ENCODE results near the gene WNT3A. TPM values are rescaled to one million over a fixed set of nuclear protein-coding genes. Genes with fewer than 3 reads are reported as not detected.

Gene WNT3A
- total RNA-seq, 2 experiments from 2014 or later, result 0.08 to 0.14 TPM

GRCh38 chr1:228000836-228001563, 5.8 kb upstream of the WNT3A start:
- no peak overlapping the region for H3K4me3 ChIP-seq (ENCODE audit: low read length)
- H3K27ac Mint-ChIP-seq, result no peak overlapping the region
- no peaks in the 10 kb centered on the region for H3K4me1 Mint-ChIP-seq (ENCODE audit: low read depth)
- CTCF ChIA-PET, result no interaction called here
- peaks cover 7% of the 10 kb centered on the region for H3K9me3 Mint-ChIP-seq
- no peaks in the 10 kb centered on the region for H3K36me3 Mint-ChIP-seq (ENCODE audit: low read depth)
- intact Hi-C loops (cut with DNase I, micrococcal nuclease), result loop anchor here in 1 of 2 experiments (5.0 kb wide), 1 partner anchor 131 kb away; no protein-coding TSS in a partner anchor
- peaks cover 22 to 28% of the 10 kb centered on the region in 2 experiments for H3K27me3 ChIP-seq (ENCODE audit: control insufficient read depth in 1 of 2, insufficient read depth in 2 of 2, low read length in 2 of 2)
- H3K36me3 ChIP-seq (ENCODE audit: insufficient read depth, low read length), result no peaks in the 10 kb centered on the region
- H3K9me3 ChIP-seq (ENCODE audit: control insufficient read depth in 1 of 2, insufficient read depth in 1 of 2, low read length in 2 of 2), result peaks cover 16 to 22% of the 10 kb centered on the region in 2 experiments
- H3K27me3 Mint-ChIP-seq, result peaks cover 60% of the 10 kb centered on the region
- ATAC-seq (ENCODE audit: poor library complexity) (no peak), DNase-seq (peak in 1 of 14 experiments; percentile 17)
- no peak for TF ChIP-seq CTCF (IDR thresholded peaks at IDR 0.05)
- POLR2A ChIA-PET, result no interaction called here
- H3K27ac ChIP-seq (ENCODE audit: low read depth in 1 of 2, low read length in 2 of 2), result no peak overlapping the region
- H3K4me3 Mint-ChIP-seq, result no peak overlapping the region
- H3K4me1 ChIP-seq (ENCODE audit: insufficient read depth, low read length), result peaks cover 10% of the 10 kb centered on the region

GRCh38 chr1:228001738-228002535, 4.9 kb upstream of the WNT3A start:
- peak in 1 of 14 experiments; percentile 21 for DNase-seq
- no peaks in the 10 kb centered on the region for H3K36me3 Mint-ChIP-seq (ENCODE audit: low read depth)
- intact Hi-C loops (cut with DNase I, micrococcal nuclease), result loop anchor here in 1 of 2 experiments (5.0 kb wide), 1 partner anchor 130 kb away; no protein-coding TSS in a partner anchor

More at GRCh38 chr1:228001738-228002535, 4.9 kb upstream of the WNT3A start:
- Histone ChIP-seq H3K4me3 (ENCODE audit: low read length) (no peak overlapping the region), H3K27me3 (ENCODE audit: control insufficient read depth in 1 of 2, insufficient read depth in 2 of 2, low read length in 2 of 2) (peaks cover 25 to 33% of the 10 kb centered on the region in 2 experiments), H3K4me1 (ENCODE audit: insufficient read depth, low read length) (peaks cover 12% of the 10 kb centered on the region), H3K27ac (ENCODE audit: low read depth in 1 of 2, low read length in 2 of 2) (no peak overlapping the region), H3K9me3 (ENCODE audit: control insufficient read depth in 1 of 2, insufficient read depth in 1 of 2, low read length in 2 of 2) (peaks cover 7 to 22% of the 10 kb centered on the region in 2 experiments), H3K36me3 (ENCODE audit: insufficient read depth, low read length) (no peaks in the 10 kb centered on the region)
- H3K27me3 Mint-ChIP-seq, result peaks cover 62% of the 10 kb centered on the region
- peaks cover 3% of the 10 kb centered on the region for H3K9me3 Mint-ChIP-seq
- CTCF ChIA-PET, result no interaction called here
- H3K4me3 Mint-ChIP-seq, result no peak overlapping the region
- no peak for ATAC-seq (ENCODE audit: poor library complexity)
- no peaks in the 10 kb centered on the region for H3K4me1 Mint-ChIP-seq (ENCODE audit: low read depth)
- no peak for TF ChIP-seq CTCF (IDR thresholded peaks at IDR 0.05)
- no peak overlapping the region for H3K27ac Mint-ChIP-seq
- POLR2A ChIA-PET, result no interaction called here

Measured in CD4-positive, alpha-beta T cell (primary cell).